Bronchial epithelial cell (primary cell): ENCODE data around the gene CELA3A. TPM values are rescaled to one million over a fixed set of nuclear protein-coding genes. Genes with fewer than 3 reads are reported as not detected.
"Not testable (repeated sequence)": the region's sequence is repeated elsewhere in the genome, so short reads cannot be mapped to it uniquely, and the experiment has no call there.

Experiments
- DNase-seq: peaks from one replicate; pipeline ENCODE4 v3.0.0-alpha.2; 2010; ENCODE audit warnings: low read depth
- FAIRE-seq: peaks from 2 replicates; lab custom pipeline; 2011; peaks lifted over from hg19 to GRCh38; lab: Jason Lieb, UNC
- H3K27me3 ChIP-seq: 2 replicates; pipeline ENCODE4 v1.5.1; 2011; ENCODE audit warnings: low read length; ENCODE audit not compliant: control insufficient read depth, insufficient read depth
- H3K36me3 ChIP-seq: 2 replicates; pipeline ENCODE4 v1.5.1; 2011; ENCODE audit warnings: low read length; ENCODE audit not compliant: control insufficient read depth, insufficient read depth
- H3K4me3 ChIP-seq: 2 replicates; pipeline ENCODE4 v1.5.1; 2011; ENCODE audit warnings: mild to moderate bottlenecking, low read depth, low read length, control low read depth
- total RNA-seq: library from RNA; depleted of rRNA; stranded (reverse); fragments of >200 nt; gene quantifications from 2 replicates; pipeline ENCODE4 v1.2.1, GENCODE V29; 2014
- TF ChIP-seq, protein P1 (sequence below): IDR thresholded peaks from 2 replicates; pipeline ENCODE4 v1.5.1; 2011; ENCODE audit warnings: mild to moderate bottlenecking, moderate library complexity, low read length, control low read depth, inconsistent platforms; ENCODE audit not compliant: insufficient read depth, severe bottlenecking

Gene CELA3A
- total RNA-seq, 1 donor from 2014 or later = not detected

DNA sequence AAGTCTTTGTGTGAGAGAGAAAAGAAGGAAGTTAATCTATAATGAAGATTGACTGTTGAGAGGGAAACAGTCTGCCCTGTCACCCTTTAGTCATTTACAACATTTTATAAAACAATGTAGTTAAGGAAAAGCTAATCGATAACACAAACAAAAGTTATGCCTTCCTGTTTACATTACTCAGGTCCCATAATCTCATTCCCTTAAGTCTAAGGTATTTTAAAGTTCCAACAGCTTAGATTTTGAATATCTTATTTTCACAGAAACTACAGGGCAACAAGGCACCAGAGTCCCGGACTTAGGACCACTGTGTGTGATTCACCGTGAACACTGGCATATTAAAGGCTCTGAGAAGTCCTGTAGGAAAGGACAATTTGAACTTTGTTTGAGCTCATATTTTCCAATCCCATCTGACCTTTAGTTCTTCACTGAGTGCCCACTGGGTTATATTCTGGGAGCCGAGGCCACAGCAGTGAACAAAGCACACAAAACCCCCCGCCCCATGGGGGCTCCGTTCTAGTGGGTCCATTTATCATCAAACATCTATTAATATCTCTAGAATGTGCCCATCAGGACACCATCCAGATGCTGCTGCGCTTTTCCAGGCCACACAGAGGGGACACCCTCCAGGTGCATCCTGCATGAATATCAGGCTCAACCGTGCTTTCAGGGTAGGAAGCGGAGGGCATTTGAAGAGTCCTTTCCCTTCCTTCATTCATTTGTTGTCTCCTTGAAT lies 3.4 kb upstream of the CELA3A start:
- FAIRE-seq, DNase-seq: not testable (repeated sequence)

DNA sequence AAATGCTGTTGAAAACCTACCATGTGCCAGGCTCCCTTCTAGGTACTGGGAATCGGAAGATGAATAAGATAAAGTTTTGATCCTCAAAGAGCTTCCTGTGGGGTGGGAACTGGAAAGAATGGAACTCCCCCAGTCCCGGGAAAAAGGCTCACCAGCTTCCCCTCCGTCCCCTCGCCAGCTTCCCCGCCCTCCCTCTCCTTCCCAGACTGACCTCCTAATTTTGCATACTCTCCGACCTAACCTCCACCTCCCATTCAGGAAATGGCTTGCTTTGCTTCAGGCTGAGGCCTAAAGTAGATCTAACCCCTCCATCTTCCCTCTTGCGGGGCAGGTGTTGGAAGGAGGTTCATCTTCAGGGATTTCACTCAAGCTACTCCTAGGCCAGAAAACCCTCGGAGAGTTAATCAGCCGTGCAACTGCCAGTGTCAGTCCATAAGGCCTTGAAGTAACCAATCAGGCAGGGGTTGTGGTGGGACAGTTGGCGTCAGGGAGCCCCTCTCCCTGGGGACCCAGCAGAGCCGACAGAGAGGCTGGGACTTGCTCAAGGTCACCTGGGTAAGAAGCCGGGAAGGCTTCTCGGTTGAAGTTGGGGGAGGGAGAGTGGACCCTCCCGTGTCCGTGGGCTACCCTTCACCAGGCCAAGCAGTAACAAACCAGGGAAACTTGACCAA lies 2.7 kb upstream of the CELA3A start:
- DNase-seq, H3K36me3 ChIP-seq, H3K27me3 ChIP-seq, FAIRE-seq, H3K4me3 ChIP-seq: not testable (repeated sequence)

More for the DNA sequence above, 3.4 kb upstream of the CELA3A start:
- H3K27me3 ChIP-seq, H3K36me3 ChIP-seq, H3K4me3 ChIP-seq: not testable (repeated sequence)

DNA sequence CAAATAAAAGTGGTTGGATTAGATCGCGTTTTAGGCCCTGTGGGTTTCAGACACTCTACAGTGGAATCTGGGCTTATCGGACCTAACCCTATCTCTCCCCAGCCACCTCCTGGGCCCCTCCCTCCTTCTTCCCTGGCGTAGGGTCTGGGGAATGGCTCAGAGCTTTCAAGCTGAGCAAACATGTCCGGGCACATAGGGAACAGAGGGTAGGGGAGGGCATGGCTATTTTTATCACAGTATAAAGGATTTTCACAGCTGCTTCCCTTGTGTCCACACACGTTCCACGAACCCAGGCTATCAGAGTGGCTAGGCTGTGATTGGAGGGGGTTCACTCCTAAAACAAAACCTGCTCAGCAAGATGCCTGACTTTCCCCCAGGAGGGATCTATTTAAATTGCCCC lies 1.8 kb upstream of the CELA3A start:
- H3K27me3 ChIP-seq, H3K4me3 ChIP-seq, FAIRE-seq, H3K36me3 ChIP-seq: not testable (repeated sequence)
- DNase-seq = peak; percentile 83

DNA sequence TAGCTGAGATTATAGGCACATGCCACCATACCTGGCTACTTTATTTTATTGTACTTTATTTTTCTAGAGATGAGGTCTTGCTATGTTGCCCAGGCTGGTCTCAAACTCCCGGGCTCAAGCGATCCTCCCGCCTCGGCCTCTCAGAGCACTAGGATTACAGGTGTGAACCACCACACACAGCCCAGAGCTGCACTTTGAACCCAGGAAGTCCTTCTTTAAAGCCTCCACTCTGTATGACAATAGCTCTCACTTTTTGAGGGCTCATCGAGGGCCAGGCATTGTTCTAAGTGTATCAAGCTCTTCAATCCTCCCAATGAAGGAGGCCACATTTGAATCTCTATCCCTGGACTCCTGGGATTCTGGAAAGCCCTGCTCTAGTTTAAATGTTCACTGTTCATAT lies 1.0 kb downstream of the CELA3A start:
- not testable (repeated sequence) for FAIRE-seq, H3K36me3 ChIP-seq, H3K27me3 ChIP-seq, DNase-seq, H3K4me3 ChIP-seq

DNA sequence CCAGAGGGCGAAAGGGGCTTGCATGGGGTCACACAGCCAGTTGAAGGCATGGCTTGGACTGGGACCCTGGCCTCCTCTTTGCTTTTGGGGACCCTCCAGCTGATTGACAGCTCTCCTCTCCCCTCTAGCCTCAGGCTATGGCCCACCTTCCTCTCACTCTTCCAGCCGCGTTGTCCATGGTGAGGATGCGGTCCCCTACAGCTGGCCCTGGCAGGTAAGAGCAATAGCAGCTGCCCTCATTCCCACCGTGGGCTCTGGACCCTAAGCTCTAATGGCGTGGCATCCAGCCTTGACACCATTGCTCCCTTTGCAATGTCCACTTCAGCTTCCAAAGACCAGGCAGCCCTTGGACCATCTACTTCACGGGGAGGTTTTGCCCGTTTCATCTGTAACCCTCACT lies 1.4 kb downstream of the CELA3A start:
- FAIRE-seq, H3K4me3 ChIP-seq, DNase-seq, H3K36me3 ChIP-seq, H3K27me3 ChIP-seq: not testable (repeated sequence)

DNA sequence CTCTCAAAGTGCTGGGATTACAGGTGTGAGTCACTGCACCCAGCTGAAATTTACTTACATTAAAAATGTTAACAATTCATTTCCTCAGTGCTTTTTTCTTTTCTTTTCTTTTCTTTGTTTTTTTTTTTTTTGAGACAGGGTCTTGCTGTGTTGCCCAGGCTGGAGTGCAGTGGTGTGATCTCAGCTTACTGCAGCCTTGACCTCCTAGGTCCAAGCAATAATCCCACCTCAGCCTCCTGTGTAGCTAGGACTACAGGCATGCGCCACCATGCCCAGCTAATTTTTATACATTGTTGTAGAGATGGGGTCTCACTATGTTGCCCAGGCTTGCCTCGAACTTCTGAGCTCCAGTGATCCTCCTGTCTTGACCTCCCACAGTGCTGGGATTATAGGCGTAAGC lies 2.5 kb downstream of the CELA3A start:
- not testable (repeated sequence) for H3K36me3 ChIP-seq, FAIRE-seq, H3K27me3 ChIP-seq, H3K4me3 ChIP-seq, DNase-seq

DNA sequence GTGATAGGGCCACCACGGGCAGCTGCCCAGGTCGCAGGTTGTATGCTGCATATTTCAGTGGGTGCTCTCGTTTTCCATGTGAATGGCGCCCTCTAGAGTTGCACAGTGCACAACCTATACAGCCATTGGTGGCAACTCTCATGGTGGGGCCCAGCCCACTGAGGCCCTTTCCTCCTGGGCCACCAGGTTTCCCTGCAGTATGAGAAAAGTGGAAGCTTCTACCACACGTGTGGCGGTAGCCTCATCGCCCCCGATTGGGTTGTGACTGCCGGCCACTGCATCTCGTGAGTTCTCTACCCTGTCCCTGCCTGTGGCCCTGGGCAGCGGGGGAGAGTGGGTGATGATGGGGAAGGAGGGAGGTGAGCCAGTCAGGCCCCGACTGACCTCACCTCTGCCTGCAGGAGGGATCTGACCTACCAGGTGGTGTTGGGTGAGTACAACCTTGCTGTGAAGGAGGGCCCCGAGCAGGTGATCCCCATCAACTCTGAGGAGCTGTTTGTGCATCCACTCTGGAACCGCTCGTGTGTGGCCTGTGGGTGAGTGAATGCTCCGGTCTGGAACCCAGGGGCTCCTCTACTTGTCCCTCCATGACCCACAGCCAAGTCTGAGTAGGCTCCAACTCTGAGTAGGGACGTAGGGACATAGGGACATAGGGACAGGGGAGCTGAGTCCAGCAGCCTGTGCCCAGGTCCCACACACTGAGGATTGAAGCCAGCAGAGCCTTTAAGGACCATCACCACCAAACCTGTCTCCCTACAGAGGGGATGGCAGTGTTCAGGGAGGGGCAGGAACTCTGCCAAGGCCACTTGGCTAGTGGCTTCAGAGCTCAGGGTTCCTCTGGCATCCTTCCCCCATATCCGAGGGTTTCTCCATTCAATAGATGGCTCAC lies 4.0 kb downstream of the CELA3A start:
- H3K36me3 ChIP-seq, FAIRE-seq, H3K27me3 ChIP-seq, H3K4me3 ChIP-seq: not testable (repeated sequence)
- TF ChIP-seq, protein P1, sequence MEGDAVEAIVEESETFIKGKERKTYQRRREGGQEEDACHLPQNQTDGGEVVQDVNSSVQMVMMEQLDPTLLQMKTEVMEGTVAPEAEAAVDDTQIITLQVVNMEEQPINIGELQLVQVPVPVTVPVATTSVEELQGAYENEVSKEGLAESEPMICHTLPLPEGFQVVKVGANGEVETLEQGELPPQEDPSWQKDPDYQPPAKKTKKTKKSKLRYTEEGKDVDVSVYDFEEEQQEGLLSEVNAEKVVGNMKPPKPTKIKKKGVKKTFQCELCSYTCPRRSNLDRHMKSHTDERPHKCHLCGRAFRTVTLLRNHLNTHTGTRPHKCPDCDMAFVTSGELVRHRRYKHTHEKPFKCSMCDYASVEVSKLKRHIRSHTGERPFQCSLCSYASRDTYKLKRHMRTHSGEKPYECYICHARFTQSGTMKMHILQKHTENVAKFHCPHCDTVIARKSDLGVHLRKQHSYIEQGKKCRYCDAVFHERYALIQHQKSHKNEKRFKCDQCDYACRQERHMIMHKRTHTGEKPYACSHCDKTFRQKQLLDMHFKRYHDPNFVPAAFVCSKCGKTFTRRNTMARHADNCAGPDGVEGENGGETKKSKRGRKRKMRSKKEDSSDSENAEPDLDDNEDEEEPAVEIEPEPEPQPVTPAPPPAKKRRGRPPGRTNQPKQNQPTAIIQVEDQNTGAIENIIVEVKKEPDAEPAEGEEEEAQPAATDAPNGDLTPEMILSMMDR = peak; percentile 48
- DNase-seq = peak; percentile 33

DNA sequence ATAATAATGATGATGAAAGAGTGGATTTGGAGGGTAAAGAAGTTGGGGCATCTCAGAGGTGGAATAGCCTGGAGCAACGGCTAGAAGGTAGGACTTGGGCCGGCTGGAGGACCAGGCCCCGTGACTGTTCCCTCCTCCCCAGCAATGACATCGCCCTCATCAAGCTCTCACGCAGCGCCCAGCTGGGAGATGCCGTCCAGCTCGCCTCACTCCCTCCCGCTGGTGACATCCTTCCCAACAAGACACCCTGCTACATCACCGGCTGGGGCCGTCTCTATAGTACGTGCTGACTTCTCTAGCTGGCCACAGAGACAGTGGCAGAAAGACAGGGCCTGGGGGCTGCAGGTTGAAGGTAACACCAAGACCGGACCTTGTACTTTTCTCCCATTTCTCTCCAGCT lies 5.3 kb downstream of the CELA3A start:
- H3K36me3 ChIP-seq, H3K27me3 ChIP-seq, DNase-seq, FAIRE-seq, H3K4me3 ChIP-seq: not testable (repeated sequence)

DNA sequence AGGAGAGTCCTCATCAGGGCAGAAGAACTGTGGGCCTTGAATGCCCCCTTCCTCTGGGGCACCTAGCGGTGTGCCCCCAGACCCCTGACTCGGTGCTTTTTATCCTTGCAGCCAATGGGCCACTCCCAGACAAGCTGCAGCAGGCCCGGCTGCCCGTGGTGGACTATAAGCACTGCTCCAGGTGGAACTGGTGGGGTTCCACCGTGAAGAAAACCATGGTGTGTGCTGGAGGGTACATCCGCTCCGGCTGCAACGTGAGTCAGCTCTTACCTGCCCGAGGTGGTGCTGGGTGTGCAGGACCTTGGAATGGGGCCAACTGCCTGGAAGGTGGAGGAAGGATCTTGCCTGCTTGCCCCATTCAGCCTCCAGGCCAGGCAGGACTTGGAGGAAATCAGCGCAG lies 5.8 kb downstream of the CELA3A start:
- not testable (repeated sequence) for H3K36me3 ChIP-seq, H3K4me3 ChIP-seq, H3K27me3 ChIP-seq
- FAIRE-seq = peak; percentile 55
- DNase-seq = peak; percentile 44

DNA sequence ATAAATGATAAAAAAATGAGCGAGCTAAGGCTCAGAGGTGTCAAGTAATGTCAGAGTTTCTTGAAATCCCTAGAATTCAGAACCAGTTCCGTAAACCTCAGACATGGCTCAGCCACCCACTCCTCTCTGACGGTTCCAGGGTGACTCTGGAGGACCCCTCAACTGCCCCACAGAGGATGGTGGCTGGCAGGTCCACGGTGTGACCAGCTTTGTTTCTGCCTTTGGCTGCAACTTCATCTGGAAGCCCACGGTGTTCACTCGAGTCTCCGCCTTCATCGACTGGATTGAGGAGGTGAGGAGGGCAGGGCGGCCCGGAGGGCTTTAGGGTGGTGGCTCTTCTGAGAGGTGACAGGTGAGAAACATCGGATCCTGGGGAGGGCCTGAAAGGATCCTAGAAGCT lies 8.1 kb downstream of the CELA3A start:
- H3K36me3 ChIP-seq, DNase-seq, H3K27me3 ChIP-seq, H3K4me3 ChIP-seq, FAIRE-seq: not testable (repeated sequence)

DNA sequence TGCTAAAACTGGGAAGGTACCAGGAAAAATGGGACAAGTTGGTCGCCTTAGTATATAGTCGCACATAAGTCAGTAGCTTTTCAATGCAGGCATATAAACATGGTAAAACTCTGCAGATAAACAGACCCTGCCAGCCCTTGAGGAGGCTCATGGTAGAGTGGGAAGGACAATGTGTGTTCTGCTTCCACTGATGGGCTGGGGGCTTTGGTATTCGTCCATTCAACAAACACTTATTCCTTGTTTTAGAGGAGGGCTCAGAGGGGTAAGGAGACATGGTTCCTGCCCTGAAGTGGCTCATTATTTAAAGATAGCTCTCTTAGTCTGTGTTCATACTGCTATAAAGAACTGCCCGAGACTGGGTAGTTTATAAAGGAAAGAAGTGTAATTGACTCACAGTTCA lies 11.3 kb downstream of the CELA3A start:
- H3K36me3 ChIP-seq, FAIRE-seq, DNase-seq, H3K27me3 ChIP-seq, H3K4me3 ChIP-seq: not testable (repeated sequence)

DNA sequence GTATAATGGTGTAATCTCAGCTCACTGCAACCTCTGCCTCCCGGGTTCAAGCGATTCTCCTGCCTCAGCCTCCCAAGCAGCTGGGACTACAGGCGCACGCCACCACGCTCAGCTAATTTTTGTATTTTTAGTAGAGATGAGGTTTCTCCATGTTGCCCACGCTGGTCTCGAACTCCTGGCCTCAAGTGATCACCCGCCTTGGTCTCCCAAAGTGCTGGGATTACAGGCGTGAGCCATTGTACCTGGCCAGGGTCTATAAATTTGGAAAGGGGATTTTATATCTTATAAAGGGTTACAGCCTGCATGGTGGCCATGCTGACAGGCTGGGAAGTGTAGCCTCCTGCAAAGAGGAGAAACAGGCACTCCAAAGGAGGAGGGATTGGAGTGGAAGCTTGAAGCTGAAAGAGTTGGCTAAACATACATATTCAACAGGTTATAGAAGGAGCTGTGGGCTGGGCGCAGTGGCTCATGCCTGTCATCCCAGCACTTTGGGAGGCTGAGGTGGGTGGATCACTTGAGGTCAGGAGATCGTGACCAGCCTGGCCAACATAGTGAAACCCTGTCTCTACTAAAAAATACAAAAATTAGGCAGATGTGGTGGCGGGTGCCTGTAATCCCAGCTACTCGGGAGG lies 13.2 kb downstream of the CELA3A start:
- FAIRE-seq, H3K36me3 ChIP-seq, DNase-seq, H3K27me3 ChIP-seq, H3K4me3 ChIP-seq: not testable (repeated sequence)
